Renal cortical epithelial cell (primary cell): ENCODE data around the gene PLPP1. TPM values are rescaled to one million over a fixed set of nuclear protein-coding genes. Genes with fewer than 3 reads are reported as not detected.

Source experiments
- DNase-seq: peaks from one replicate; pipeline ENCODE4 v3.0.0-alpha.2; 2011; ENCODE audit warnings: low read depth
- total RNA-seq: library from RNA; depleted of rRNA; stranded (reverse); fragments of >200 nt; gene quantifications from 2 replicates; pipeline ENCODE4 v1.2.3, GENCODE V29; 2014

PLPP1 gene
- total RNA-seq, 1 donor from 2014 or later, result 70.6 TPM

- DNase-seq, result no peak
Measured at GRCh38 chr5:55446640-55447351, 88.0 kb downstream of the PLPP1 start.

GRCh38 chr5:55445791-55446190 is 89.0 kb downstream of the PLPP1 start:
- DNase-seq, result no peak

- DNase-seq, result no peak
Measured at GRCh38 chr5:55441954-55442353, 92.8 kb downstream of the PLPP1 start.

- DNase-seq, result no peak
Measured at GRCh38 chr5:55441107-55441771, 93.5 kb downstream of the PLPP1 start.

GRCh38 chr5:55440188-55440646 is 94.5 kb downstream of the PLPP1 start:
- peak; percentile 28 for DNase-seq

- DNase-seq, result peak; percentile 83
Measured at GRCh38 chr5:55438998-55439397, 95.8 kb downstream of the PLPP1 start.

GRCh38 chr5:55437859-55438206 is 96.9 kb downstream of the PLPP1 start:
- no peak for DNase-seq

GRCh38 chr5:55437452-55437851 is 97.3 kb downstream of the PLPP1 start:
- DNase-seq, result no peak

GRCh38 chr5:55432549-55432948 is 102.2 kb downstream of the PLPP1 start:
- no peak for DNase-seq

- no peak for DNase-seq
Measured at GRCh38 chr5:55429613-55430253, 105.0 kb downstream of the PLPP1 start.

- no peak for DNase-seq
Measured at GRCh38 chr5:55429221-55429612, 105.5 kb downstream of the PLPP1 start.

GRCh38 chr5:55427157-55427556 is 107.6 kb downstream of the PLPP1 start:
- DNase-seq, result peak; percentile 47

GRCh38 chr5:55426455-55426854 is 108.3 kb downstream of the PLPP1 start:
- DNase-seq, result no peak

GRCh38 chr5:55421074-55421529 is 113.7 kb downstream of the PLPP1 start:
- DNase-seq, result no peak

- peak; percentile 66 for DNase-seq
Measured at GRCh38 chr5:55418994-55419968, 115.5 kb downstream of the PLPP1 start.

GRCh38 chr5:55416306-55416705 is 118.5 kb downstream of the PLPP1 start:
- DNase-seq, result no peak

GRCh38 chr5:55415071-55415470 is 119.7 kb downstream of the PLPP1 start:
- DNase-seq, result no peak

- DNase-seq, result no peak
Measured at GRCh38 chr5:55413644-55414043, 121.1 kb downstream of the PLPP1 start.

GRCh38 chr5:55411876-55412275 is 122.9 kb downstream of the PLPP1 start:
- DNase-seq, result no peak

- no peak for DNase-seq
Measured at GRCh38 chr5:55410845-55411244, 123.9 kb downstream of the PLPP1 start.

GRCh38 chr5:55409775-55410174 is 125.0 kb downstream of the PLPP1 start:
- DNase-seq, result no peak

- DNase-seq, result no peak
Measured at GRCh38 chr5:55407984-55408383, 126.8 kb downstream of the PLPP1 start.
